Calu3 (cell line): ENCODE data around the gene IGF2BP2. TPM values are rescaled to one million over a fixed set of nuclear protein-coding genes. Genes with fewer than 3 reads are reported as not detected.

Source experiments
- BruUV-seq: library from RNA; stranded (reverse); fragments of 400-500 nt; replicated peaks from 2 replicates; lab custom pipeline; 2021; lab: Mats Ljungman, UMichigan
- CTCF ChIA-PET: fragments of 300-600 bp; sonication (Branson Sonifier 250); formaldehyde crosslinking; loops from one replicate; lab custom pipeline; 2022; ENCODE audit warnings: antibody characterized with exemption; lab: Charles Lee
- DNase-seq: peaks from one replicate; pipeline ENCODE4 v3.0.0; 2022
- H3K27ac Mint-ChIP-seq: one replicate; pipeline ENCODE4 v1.8.0; 2022; ENCODE audit warnings: mixed read lengths; ENCODE audit not compliant: unreplicated experiment
- H3K27me3 Mint-ChIP-seq: one replicate; pipeline ENCODE4 v1.8.0; 2022; ENCODE audit warnings: mixed read lengths; ENCODE audit not compliant: unreplicated experiment
- H3K36me3 Mint-ChIP-seq: one replicate; pipeline ENCODE4 v1.8.0; 2022; ENCODE audit warnings: mild to moderate bottlenecking, moderate library complexity, mixed read lengths; ENCODE audit not compliant: insufficient read depth, unreplicated experiment
- H3K4me1 Mint-ChIP-seq: one replicate; pipeline ENCODE4 v1.8.0; 2022; ENCODE audit warnings: mild to moderate bottlenecking, low read depth, mixed read lengths; ENCODE audit not compliant: unreplicated experiment
- H3K4me3 Mint-ChIP-seq: one replicate; pipeline ENCODE4 v1.8.0; 2022; ENCODE audit warnings: mild to moderate bottlenecking, low read depth, moderate library complexity, mixed read lengths; ENCODE audit not compliant: unreplicated experiment
- H3K9me3 Mint-ChIP-seq: one replicate; pipeline ENCODE4 v1.8.0; 2022; ENCODE audit warnings: low read depth, mixed read lengths; ENCODE audit not compliant: unreplicated experiment
- CTCF ChIP-seq: fragments of 200-600 bp; IDR thresholded peaks from one replicate; pipeline ENCODE4 v1.8.0; 2022; ENCODE audit warnings: antibody characterized with exemption; ENCODE audit not compliant: unreplicated experiment
- intact Hi-C: fragments of 100-400 bp; cut with micrococcal nuclease; formaldehyde crosslinking; loops from one replicate; pipeline ENCODE4 v1.10.0; 2022; ENCODE audit not compliant: unreplicated experiment
- total RNA-seq: library from RNA; stranded (reverse); gene quantifications from 2 replicates; pipeline ENCODE4 v1.2.3, GENCODE V29; 2022

IGF2BP2 gene
- total RNA-seq, 1 experiment from 2014 or later: 156 TPM

DNA sequence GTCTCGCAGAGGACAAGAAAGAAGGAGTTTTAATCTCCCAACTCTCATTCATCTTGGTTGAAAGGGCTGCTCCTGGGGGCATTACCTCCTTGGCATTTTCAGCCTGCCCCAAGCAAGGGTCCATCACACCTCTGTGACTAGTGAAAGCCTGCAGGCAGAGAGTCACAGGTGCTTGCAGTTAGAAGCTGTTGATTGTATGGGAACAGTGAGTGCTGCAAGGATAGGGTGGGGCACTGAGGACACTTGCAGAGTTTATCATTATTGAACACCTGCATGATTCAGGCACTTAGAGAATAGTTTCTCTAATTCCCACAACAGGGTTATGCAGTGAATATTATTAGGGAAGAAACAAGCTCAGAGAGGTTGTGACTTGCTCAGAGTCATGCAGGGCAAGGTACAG lies 41.7 kb upstream of the IGF2BP2 start:
- H3K27me3 Mint-ChIP-seq: no peaks in the 10 kb centered on the region
- TF ChIP-seq CTCF: no peak
- H3K27ac Mint-ChIP-seq: no peak overlapping the region
- CTCF ChIA-PET: interaction anchor here (0.6 kb wide), 1 partner anchor 1690 kb away, joined by 3 read pairs; no protein-coding TSS in a partner anchor
- no peaks in the 10 kb centered on the region for H3K36me3 Mint-ChIP-seq
- intact Hi-C loops: no loop called here
- H3K9me3 Mint-ChIP-seq: no peaks in the 10 kb centered on the region
- no peak for DNase-seq
- no TSS peak for BruUV-seq
- no peaks in the 10 kb centered on the region for H3K4me1 Mint-ChIP-seq
- no peak overlapping the region for H3K4me3 Mint-ChIP-seq

GRCh38 chr3:185865247-185865646 lies 40.4 kb upstream of the IGF2BP2 start:
- BruUV-seq: no TSS peak
- CTCF ChIA-PET: no interaction called here
- no peak for TF ChIP-seq CTCF
- H3K27ac Mint-ChIP-seq: no peak overlapping the region
- H3K4me1 Mint-ChIP-seq: no peaks in the 10 kb centered on the region
- intact Hi-C loops: no loop called here
- DNase-seq: no peak
- no peaks in the 10 kb centered on the region for H3K27me3 Mint-ChIP-seq
- no peaks in the 10 kb centered on the region for H3K9me3 Mint-ChIP-seq
- H3K36me3 Mint-ChIP-seq: no peaks in the 10 kb centered on the region
- no peak overlapping the region for H3K4me3 Mint-ChIP-seq

DNA sequence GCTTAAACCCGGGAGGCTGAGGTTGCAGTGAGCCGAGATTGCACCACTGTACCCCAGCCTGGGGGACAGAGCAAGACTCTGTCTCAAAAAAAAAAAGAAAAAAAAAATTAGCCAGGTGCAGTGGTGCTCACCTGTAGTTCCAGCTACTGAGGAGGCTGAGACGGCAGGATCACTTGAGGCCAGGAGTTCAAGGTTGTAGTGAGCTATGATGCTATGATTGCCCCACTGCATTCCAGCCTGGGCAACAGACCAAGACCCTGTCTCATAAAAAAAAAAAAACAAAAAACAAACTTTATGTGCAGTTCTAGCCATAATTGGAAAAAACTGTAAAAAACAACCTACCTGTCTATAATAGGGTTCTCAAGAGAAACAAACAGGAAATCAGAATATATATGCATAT lies 39.9 kb upstream of the IGF2BP2 start:
- BruUV-seq: no TSS peak
- DNase-seq: no peak
- intact Hi-C loops: no loop called here
- no peak overlapping the region for H3K27ac Mint-ChIP-seq
- no peaks in the 10 kb centered on the region for H3K27me3 Mint-ChIP-seq
- CTCF ChIA-PET: no interaction called here
- no peaks in the 10 kb centered on the region for H3K36me3 Mint-ChIP-seq
- H3K4me1 Mint-ChIP-seq: peaks cover under 1% of the 10 kb centered on the region
- no peaks in the 10 kb centered on the region for H3K9me3 Mint-ChIP-seq
- H3K4me3 Mint-ChIP-seq: no peak overlapping the region
- no peak for TF ChIP-seq CTCF

DNA sequence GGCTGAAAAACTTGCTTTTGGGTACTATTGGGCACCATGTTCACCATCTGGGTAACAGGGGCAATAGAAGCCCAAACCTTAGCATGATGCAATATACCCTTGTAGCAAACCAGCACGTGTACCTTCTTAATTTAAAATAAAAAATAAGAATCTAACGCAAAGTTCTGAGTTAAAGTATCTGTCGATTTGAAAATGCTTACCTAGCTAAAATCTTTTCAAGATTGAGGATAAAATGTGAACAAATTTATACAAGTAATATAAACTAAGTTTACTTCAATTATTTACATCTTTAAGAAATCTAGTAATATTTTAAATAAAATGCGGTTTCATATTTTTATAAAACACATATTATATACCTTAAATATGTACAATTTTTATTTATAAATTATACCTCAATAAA lies 38.1 kb upstream of the IGF2BP2 start:
- peaks cover 7% of the 10 kb centered on the region for H3K4me1 Mint-ChIP-seq
- no peak overlapping the region for H3K4me3 Mint-ChIP-seq
- CTCF ChIA-PET: interaction anchor here (0.6 kb wide), 1 partner anchor 13 kb away, joined by 3 read pairs; no protein-coding TSS in a partner anchor
- TF ChIP-seq CTCF: no peak
- no peaks in the 10 kb centered on the region for H3K9me3 Mint-ChIP-seq
- H3K36me3 Mint-ChIP-seq: no peaks in the 10 kb centered on the region
- H3K27ac Mint-ChIP-seq: no peak overlapping the region
- intact Hi-C loops: no loop called here
- no peak for DNase-seq
- BruUV-seq: no TSS peak
- H3K27me3 Mint-ChIP-seq: no peaks in the 10 kb centered on the region
